ENCODE results near the gene DNAJC13.

DNAJC13 gene

DNA sequence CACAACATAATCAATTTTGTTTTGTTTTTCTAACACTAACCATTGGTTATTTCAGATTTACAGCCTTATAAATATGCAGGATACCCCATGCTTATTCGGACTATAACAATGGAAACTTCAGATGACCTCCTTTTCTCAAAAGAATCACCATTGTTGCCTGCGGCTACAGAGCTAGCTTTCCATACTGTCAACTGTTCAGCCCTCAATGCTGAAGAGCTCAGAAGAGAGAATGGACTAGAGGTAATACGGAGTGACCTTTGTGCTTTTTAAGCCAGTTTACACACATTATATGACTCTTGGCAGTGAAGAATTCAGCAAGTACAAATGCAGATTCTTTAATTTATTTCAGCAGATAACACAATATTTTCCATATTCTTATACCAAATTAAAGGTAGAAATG is 81.8 kb downstream of the DNAJC13 start:
- no peak for DNase-seq

DNA sequence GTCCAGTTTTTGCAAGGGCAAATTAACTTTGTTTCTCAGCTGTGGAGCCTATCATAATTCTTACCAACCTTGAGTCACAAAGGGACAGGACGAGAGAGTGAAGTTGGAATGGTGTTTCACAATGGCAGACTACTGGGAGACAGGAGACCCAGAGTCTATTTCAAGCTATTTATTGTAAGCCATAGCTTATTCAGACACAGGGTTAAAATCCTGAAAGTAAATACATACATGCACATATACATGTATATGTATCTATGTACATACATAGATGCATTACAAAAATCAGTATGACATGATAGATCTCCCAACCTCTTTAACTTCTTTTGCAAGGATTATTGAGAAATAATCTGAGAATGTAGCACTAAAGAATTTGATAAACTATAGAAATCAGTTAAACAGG is 86.3 kb downstream of the DNAJC13 start:
- DNase-seq, result no peak

DNA sequence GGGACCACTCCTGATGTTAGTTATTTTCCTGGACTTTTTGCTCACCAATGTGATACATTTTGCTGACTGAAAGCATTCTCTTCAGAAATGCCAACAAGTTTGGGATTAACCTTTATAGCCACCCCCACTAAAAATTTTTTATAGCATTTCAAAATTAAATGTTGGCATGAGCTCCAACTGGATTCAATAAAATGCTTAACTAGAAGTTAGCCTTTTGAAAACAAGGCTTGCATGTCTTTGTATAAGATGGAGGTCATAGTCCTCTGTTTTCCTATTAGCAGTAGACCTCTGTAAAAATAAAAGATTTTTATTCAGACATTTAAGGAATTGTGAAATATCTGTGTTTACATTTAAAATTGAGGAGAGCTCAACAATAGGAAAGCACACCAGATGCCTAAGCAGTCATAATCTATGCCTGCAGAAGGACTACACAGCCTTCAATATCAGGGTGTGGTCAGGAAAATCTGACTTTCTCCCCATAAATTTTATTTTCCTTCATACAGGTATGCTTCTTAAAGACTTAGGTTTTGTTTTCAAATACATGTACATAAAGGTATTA is 87.2 kb downstream of the DNAJC13 start:
- DNase-seq, result no peak

DNA sequence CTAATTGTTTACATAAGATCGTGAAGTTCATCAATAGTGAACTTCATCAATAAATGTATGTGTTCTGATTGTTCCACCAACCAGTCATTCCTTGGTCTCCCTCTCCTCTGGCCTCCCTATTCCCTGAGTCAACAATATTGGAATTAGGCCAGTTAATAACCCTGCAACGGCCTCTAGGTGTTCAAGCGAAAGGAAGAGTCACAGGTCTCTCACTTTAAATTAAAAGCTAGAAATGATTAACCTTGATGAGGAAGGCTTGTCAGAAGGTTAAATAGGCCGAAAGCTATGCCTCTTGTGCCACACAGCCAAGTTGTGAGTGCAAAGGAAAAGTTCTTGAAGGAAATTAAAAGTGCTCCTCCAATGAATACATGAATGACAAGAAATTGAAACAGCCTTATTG is 90.4 kb downstream of the DNAJC13 start:
- no peak for DNase-seq

DNA sequence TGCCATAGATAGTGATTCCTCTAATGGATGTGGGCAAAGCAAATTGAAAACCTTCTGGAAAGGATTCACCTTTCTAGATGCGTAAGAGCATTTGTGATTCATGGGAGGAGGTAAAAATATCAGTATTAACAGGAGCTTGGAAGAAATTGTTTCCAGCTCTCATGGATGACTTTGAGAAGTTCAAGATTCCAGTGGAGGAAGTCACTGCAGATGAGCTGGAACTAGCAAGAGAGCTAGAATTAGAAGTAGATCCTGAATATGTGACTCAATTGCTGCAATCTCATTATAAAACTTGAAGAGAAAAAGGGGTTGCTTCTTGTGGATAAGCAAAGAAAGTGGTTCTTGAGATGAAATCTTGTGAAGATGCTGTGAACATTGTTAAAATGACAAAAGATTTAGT is 91.8 kb downstream of the DNAJC13 start:
- no peak for DNase-seq

DNA sequence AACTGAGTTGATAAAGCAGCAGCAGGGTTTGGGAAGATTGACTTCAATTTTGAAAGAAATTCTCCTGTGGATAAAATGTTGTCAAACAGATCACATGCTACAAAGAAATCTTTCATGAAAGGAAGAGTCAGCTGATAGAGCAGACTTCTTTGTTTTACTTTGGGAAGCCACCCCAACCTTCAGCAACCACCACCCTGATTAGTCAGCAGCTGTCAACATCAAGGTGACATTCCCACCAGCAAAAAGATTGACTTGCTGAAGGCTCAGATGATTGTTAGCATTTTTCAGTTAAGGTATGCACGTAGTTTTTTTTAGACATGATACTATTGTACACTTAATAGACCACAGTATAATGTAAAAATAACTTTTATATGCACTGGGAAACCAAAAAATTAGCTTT is 92.2 kb downstream of the DNAJC13 start:
- no peak for DNase-seq

DNA sequence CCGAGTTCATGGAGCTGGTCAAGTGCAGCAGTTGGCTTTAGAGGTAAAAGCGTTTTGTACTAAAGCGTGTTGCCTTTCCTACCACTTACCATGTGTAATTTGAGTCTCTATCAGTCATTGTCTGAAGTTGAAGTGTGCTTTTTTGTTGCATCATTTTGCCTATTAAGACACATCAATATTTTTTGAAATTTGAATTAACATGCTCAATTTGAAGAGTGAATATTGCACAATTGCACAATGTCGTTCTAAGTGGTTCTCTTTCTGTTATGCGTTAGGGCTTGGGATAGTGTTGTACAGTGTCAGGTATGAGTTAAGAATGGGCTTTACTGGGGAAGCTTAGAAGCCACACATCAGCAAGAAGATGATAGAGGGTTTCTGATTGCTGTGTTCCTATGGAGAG is 95.8 kb downstream of the DNAJC13 start:
- DNase-seq, result no peak

DNA sequence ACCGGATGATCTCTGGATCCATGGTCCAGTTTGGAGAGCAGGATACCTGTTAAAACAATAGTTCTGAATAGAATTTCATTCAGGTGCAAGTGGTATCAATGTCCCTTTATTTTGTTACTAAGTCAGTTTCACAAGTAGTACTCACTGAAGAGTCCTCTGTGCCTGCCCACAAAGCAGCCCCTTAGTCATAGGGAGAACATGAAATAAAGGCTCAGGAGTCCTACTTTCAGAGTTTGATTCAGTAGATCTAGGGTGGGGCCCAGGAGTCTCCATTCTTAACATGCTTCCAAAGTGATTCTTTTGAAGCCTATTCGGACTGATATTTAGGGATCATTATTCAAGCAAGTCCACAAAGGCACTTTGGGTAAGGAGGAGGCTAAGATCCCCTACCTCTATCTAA is 100.0 kb downstream of the DNAJC13 start:
- no peak for DNase-seq

DNA sequence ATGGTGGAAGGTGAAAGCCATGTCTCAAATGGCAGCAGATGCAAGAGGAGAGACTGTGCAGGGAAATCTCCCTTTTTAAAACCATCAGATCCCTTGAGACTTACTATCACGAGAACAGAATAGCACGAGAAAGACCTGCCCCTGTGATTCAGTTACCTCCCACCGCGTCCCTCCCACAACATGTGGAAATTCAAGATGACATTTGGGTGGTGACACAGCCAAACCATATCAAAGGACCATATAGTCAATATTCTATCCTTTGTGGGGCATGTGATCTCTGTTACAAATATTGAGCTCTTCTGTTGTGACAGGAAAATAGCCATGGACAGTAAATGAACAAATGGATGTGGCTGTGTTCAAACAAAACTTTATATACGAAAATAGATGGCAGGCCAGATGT is 102.6 kb downstream of the DNAJC13 start:
- DNase-seq, result no peak

DNA sequence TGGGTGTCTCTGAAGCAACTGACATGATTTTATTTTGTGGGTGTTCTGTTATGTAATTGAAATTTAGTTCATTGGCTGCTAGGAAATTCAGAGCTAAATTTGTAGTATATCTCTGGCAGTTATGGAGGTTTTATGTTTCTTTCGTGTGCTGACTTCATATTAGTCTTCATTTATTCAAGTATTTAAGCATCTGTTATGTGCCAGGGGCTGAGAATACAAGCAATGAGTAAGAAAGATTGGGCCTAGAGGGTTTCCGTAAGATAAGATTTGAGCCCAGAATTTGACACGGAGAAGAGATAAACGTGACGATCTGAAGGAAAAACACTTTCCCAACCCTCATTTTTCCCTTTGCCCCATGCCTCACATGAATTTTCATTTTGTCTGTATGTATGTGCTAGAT is 104.6 kb downstream of the DNAJC13 start:
- no peak for DNase-seq

DNA sequence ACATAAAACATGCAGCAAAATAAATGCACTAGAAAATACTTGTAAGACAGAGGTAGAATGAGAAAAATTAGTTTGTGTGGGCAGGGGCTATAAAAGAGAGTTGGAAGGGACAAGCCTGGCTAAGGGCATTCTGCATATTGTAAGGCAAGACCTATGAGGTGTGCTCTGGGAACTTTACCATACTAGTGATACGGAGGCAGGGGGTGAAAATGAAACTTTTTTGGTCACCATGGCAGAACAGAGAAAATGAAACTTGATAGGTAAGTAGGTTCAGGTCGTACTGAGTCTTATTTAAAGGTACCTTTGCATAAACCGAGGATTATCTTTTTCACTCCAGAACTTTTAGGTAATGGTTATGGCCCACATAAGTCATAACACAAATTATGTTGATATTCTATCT is 105.1 kb downstream of the DNAJC13 start:
- DNase-seq, result no peak

DNA sequence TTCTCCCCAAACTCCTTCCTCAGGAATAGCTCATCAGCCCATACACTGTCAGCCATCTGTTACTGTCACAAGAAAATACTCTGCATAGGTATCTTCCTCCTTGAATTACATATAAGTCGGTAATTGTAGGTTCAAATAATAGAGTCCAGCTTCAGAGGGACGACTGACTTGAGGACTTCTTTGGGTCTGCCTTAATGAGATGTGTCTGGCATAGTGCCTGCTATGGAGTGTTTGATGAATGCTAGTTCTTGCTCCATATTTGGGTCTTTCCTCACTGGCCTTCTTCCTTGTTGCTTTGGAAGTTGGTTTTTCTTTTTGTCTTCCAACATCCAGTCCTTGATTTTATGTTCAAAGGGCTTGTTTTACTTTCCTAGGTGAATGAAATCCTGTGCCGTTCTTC is 113.3 kb downstream of the DNAJC13 start:
- DNase-seq, result no peak

DNA sequence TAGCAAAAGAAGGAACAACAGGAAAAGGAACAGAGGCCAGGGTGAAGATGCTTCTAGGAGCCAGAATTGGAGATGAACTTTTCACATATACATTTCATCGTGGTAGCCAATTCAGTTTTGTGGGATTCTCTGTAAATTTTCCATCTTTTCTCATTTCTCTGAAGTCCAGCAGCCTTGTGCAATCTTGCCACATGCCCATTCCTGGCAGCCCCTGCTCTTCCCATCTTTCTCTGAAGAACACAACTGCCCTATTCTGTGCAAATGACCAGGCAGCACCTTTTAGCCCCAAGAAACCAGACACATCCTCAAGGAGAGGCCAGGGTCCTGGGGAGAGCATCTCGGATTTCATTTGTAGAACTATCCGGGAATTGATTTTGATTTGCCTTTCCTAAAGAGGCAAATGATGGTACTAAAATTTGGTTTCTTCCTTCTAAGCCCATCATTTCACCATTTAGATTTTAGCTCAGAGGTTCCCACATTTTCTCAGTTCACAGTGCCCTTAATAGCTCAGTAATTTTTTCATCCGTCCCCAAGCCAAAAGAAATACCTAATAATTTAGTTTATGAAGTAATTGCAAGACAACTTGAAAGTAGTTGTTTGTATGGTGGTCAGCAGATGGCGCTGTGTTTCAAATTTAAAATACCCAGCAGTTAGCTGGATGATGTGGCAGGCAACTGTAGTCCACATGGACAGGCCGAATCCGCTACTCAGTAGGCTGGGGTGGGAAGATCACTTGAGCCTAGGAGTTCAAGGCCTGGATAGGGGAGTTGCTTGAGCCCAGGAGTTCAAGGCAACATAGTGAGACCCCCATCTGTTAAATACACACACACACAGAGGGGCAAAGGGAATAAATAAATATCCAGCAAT is 118.5 kb downstream of the DNAJC13 start:
- peak; percentile 60 for DNase-seq

DNA sequence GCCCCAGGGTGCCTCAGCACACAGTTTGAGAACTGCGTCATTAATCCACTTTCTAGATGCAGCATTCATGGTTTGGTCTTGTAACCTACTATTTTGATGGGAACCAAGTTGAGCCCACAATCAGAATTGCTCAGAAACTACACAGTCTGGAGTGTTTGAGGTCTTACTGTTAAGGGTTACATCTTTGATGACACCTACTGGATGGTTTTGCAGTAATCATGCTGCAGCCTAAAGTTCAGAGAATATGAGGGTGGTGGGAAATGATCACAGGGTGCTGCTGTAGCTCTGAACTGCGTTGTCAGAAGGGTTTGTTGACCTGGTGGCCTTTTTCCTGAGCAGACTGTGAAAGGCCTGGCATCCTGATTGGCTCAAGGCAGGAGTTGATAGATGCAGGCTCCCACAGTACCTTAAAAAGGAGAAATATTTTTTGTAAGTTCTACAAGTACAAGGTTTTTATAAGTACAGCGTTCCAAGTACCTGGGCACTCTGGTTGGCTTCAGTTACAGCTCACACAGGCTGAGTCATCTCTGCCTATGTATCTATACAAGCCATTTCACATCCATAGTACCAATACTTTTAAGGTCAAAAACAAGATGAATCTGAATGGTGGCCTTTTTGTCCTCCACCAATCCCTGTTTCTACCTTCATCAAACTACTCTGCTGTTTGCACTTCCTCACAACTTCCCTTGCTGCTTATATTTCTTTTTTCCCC is 119.3 kb downstream of the DNAJC13 start:
- no peak for DNase-seq

DNA sequence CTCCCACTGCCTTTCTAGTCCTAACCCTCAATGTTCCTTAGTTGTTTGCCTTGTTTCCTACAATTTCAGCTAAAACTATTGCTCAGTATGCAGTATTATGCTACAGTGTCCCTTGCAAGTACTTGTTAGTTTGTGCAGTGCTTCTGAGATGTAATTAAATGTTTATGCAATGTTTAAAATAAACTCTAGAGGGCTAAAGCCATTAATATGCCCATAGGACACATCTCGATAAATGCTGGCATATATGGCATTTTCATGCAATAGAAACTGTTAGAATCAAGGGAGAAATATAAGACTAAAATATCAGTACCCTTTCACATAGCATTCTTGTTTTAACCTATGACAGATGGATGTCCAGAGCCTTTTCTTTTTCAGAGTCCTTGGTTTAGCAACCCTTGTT is 120.0 kb downstream of the DNAJC13 start:
- no peak for DNase-seq

DNA sequence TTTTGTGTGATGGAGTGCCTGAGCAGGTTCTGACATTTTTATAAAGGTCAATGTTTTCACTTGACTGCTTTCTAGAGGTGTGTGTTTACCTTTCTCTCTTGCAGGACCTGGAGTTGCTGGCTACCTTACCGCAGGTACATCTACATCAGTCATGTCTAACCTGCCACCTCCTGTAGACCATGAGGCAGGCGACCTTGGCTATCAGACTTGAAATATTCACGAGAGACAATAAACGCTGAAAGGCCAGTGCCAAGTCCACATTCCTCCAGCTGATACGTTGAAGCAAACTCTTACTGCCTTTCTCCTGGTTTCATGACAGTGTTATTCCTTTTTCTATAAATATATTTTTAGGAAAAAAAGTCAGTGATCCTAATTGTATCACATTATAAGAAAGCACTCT is 120.8 kb downstream of the DNAJC13 start:
- no peak for DNase-seq

DNA sequence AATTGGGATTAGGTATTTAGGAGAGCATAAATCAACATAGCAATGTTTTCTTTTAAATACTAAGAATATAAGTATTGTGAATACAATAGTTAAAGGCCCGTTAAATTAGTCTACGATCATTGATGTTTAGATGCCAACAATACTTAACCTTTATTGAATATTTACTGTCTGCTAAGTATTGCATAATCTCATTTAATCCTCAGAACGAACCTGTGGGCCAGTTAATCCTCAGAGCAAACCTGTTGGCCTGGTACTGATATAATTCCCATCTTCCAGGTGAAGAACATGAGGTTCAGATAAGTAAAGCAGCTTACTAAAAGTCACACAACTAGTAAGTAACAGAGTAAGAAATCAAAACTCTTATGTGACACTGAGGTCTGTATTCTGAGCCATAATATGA is 122.4 kb downstream of the DNAJC13 start:
- no peak for DNase-seq

DNA sequence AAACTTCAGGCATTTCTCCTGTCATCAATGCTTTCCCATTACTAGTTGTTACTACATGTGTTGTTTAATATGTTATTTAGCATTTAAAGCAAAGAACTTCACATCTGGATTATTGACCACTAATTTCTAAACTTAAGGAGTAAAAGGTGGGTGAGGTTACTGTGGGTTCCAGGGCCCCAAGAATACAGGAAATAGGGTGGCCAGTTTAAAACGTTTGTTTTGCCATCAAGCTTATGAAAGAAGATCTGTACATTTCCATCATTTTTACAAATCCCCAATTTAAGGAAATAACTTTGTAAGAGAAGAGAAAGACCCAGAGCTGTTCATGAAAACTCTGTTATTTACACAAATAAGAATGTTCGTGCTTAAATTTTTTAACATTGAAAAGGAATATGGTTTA is 125.3 kb downstream of the DNAJC13 start:
- no peak for DNase-seq

DNA sequence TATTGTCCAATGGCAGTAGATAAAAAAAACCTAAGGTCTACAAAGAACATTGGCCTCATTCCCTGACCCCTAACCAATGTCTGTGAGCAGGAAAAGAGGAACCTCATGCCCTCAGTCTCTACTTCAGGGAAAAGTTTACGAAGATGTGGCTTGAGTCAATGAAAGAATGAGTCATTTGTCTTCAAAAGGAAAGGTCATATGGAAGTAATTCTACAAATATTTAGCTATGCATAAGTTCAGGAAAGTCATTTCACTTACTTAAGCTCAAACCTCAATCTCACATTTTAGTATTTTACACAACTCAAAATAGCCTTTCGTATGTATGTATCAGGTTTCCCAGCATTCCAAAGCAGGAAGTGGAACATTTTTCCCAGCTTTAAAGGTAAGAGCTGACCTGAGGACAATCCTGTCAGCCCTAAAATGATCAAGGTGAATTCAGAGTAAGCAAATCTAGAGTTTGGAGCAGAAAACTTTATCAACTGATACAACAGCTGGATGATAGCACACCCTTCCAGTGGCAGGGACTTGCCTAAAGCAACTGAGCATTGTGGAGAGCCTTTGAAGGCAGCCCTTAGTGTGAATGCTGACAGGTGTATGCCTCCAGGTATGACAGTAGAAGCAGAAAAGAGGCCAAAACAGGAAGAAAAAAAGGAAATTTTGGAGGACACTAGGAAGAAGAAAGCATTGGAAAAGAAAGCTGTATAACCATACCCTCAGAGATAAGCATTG is 125.9 kb downstream of the DNAJC13 start:
- no peak for DNase-seq

DNA sequence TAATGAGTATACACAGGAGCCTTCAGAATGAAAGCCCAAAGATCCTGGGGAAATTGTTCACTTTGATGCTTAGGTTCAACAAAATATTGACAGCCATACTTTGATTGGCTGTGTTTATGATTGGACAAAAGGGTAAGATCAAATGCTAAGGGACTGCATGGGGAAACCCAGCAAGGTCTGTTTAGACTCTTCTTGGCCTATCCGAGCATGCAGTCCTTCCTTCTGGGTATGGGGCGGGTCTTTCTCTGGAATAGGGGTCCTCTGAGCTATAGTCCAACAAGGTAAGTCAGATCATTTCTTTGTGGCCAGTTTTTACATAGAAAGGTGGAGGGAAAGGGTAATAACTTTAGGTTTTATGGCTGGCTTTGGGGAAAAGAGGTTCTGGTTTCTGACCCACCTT is 126.8 kb downstream of the DNAJC13 start:
- DNase-seq, result no peak

DNA sequence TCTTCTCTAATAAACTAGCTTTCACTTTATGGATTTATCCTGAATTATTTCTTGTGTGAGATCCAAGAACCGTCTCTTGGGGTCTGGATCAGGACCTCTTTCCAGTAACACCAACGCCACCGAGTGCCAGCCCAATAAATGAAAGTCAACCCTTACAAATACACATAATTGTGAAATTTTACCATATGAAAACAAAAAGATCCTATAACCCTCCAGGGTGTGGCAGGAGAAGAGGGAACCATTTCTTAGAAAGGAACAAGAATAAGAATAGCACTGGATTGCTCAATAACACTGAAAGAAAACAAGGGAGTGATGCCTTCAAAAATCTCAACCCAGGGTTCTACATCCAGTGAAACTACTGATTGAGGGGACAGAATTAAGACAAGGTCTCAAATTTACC is 128.2 kb downstream of the DNAJC13 start:
- DNase-seq, result no peak

DNA sequence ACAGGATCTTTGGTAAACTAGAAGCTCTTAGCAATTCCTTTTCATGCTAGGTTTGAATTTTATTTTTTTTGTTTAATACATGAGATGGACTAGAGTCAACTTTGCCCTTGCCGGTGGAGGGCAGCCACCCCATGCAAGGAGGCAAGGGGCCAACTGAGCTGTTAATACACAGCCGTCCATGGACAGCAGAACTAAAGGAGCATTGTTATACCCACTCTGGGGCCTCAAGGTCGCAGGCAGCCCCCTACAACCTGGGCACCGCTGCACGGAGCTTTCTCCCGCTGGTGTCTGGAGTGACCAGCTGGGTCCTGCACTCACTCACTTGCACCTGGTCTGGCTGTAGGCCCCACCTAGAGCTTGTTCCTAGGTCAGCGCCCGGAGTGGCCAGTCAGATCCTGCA is 131.9 kb downstream of the DNAJC13 start:
- no peak for DNase-seq

DNA sequence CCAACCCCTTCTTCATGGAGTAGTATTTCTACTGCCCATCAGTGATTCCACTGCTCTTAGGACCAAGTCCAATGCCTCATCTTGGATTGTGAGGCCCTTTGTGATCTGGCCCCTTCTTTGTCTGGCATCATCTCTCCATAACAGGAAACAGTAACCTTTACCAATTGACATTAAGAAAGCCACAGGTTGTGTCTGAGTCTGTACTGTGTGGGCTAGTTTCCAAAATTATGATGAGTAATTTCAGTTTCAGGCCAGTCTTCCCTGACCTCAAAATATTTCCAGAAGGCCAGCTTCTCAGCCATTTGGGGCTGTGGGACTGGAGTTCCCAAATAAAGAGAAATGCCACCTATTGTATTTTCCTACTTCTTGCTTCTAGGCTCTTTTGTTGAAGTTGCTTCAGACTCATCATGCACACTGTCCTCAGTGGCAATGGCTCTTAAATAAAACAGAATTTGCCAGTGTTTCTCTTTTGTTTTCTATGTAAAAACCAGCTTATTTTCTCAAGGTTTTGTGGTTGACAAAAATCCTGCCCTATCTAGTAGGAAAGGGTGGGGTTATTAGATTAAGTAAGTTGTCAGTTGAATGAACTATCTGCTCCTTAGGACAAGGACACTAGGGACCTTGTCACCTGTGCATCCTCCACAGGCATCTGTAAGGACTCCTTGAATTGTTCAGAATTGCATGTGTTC is 132.7 kb downstream of the DNAJC13 start:
- DNase-seq, result no peak

Measured in NCI-H1105 (cell line).